ENCODE results near the gene TRIM61.
A peak's percentile ranks its signal among the peaks of the same experiment; 100 is the strongest.
"Not testable (repeated sequence)": the region's sequence is repeated elsewhere in the genome, so short reads cannot be mapped to it uniquely, and the experiment has no call there.

The TRIM61 gene

GRCh38 chr4:164956766-164957643 lies 20.5 kb downstream of the TRIM61 start:
- peak; percentile 84 for DNase-seq

GRCh38 chr4:164955107-164955805 lies 22.2 kb downstream of the TRIM61 start:
- no peak for DNase-seq

- no peak for DNase-seq
Observed at GRCh38 chr4:164952551-164952950, 24.9 kb downstream of the TRIM61 start.

GRCh38 chr4:164949448-164950143 lies 27.9 kb downstream of the TRIM61 start:
- DNase-seq, result peak; percentile 8

GRCh38 chr4:164948975-164949374 lies 28.5 kb downstream of the TRIM61 start:
- DNase-seq, result no peak

GRCh38 chr4:164948006-164948405 lies 29.5 kb downstream of the TRIM61 start:
- DNase-seq, result not testable (repeated sequence)

- DNase-seq, result no peak
Observed at GRCh38 chr4:164946810-164947209, 30.6 kb downstream of the TRIM61 start.

GRCh38 chr4:164945146-164945545 lies 32.3 kb downstream of the TRIM61 start:
- DNase-seq, result no peak

GRCh38 chr4:164943192-164943591 lies 34.3 kb downstream of the TRIM61 start:
- DNase-seq, result no peak

- no peak for DNase-seq
Observed at GRCh38 chr4:164937576-164938270, 39.7 kb downstream of the TRIM61 start.

GRCh38 chr4:164935865-164936606 lies 41.4 kb downstream of the TRIM61 start:
- not testable (repeated sequence) for DNase-seq

- no peak for DNase-seq
Observed at GRCh38 chr4:164935363-164935762, 42.1 kb downstream of the TRIM61 start.

- no peak for DNase-seq
Observed at GRCh38 chr4:164933244-164933643, 44.2 kb downstream of the TRIM61 start.

GRCh38 chr4:164931551-164932324 lies 45.7 kb downstream of the TRIM61 start:
- DNase-seq, result no peak

- DNase-seq, result no peak
Observed at GRCh38 chr4:164930647-164931046, 46.8 kb downstream of the TRIM61 start.

- DNase-seq, result not testable (repeated sequence)
Observed at GRCh38 chr4:164927101-164927500, 50.4 kb downstream of the TRIM61 start.

GRCh38 chr4:164926301-164926700 lies 51.2 kb downstream of the TRIM61 start:
- no peak for DNase-seq

- no peak for DNase-seq
Observed at GRCh38 chr4:164924670-164925238, 52.7 kb downstream of the TRIM61 start.

- DNase-seq, result no peak
Observed at GRCh38 chr4:164918956-164919355, 58.5 kb downstream of the TRIM61 start.
